GM21786 (cell line): ENCODE results near the gene LRRC8A.
A peak's percentile ranks its signal among the peaks of the same experiment; 100 is the strongest.
"Not testable (repeated sequence)": the region's sequence is repeated elsewhere in the genome, so short reads cannot be mapped to it uniquely, and the experiment has no call there.

Source experiments
- ATAC-seq: cut with Tn5 transposase; IDR thresholded peaks from one replicate; pipeline ENCODE4 v1.9.1; 2021; ENCODE audit not compliant: unreplicated experiment

LRRC8A gene

DNA sequence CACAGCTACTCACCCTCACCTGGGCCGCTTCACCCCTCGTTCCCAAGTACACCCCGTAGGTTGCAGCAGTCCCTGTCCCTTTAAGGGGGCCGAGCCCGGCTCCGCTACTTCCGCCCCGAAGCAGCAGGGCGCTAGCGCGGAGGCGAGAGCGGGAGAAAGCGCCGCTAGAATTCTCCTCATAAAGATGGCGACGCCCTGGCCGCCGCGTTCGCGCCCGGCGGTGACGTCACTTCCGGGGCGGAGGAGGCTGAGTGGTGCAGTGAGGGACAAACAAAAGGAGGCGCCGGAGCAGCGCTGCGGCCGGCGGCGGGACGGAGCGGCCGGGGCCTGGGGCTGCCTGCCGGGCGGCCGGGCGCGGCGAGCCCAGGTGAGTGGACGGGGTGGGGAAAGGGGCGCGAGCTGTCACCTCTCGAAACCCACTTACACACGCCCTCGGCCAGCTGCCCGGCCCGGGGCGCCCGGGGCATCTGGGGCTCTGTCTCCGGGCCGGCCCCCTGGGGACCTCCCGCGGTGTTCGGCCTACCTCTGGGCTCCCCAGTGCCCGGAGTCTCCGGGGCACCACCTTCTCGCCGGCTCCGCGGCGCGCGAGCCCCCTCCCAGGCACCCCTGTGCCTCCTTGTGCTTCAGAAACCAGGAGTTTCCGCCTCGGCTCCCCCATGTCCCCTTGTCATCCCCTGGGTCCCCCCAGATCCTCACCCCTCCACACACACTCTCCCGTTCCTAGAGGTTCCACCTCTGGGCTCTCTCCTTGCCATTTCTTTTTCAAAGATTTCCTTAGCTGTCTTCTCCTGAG is at the start of gene LRRC8A, which contains the start of gene KYAT1:
TSS of gene LRRC8A (plus strand) at position 250 of the 793 bp plus-strand sequence. CDS start 25,032 bp downstream, outside the sequence.
TSS of gene KYAT1 (minus strand) at position 67 of the 793 bp plus-strand sequence. CDS start 36,545 bp downstream, outside the sequence.
- peak; percentile 78 for ATAC-seq

DNA sequence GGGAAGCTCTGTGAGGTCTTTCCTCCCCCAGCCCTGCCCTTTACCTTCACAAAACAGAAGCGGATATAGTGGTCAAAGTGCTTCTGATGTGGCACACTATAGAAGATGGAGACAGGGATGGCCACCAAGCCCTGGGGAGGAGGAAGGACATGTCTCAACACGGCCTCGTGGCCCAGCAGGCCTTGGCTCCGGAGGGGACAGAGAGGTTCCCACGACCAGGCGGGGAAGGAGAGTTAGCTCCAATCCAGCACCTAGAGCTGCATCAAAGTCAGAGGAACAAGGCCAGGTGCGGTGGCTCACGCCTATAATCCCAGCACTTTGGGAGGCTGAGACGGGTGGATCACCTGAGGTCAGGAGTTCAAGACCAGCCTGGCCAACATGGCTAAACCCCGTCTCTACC is 48.2 kb upstream of the LRRC8A start:
- no peak for ATAC-seq

DNA sequence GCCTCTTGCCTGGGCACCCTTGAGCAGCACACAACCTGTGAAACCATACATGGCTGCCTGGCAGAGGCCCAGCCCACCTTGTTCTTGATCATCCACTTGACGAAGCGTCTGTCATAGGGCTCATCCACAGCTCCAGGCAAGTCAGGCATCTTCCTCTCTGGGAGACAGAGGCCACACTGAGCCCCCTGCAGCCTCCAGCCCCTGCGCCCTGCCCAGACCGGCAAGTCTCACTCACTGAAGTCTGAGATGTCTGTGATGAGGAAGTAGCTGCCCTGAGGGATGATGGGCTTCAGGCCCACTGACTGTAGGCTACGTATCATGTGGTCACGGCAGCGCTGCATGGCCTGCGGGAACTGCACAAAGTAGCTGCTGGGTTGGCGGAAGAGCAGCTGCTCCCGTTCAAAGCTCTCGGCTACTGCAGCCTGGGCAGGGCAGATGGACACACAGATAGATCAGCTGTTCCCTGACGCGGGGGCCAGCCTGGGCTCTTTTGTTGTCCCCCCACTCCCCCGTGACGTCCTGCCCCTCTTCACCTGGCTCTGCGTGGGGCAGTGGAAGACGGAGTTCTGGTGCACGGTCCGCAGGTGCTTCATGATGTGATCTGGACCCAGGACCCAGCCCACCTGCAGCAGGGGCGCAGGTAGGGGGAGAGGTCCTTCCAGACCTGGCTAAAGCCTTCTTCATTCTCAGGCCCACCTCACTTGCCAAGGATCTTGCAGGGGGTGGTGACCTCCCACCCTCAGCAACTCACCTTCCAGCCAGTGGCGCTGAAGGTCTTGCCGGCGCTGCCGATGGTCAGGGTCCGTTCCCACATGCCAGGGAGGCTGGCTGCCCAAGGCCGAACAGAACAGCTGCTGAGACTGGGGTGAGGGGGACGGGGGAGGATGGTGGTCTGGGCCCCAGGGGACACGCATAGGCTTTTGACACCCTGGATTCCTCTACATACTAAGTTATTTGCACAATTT is 46.4 kb upstream of the LRRC8A start:
- no peak for ATAC-seq

DNA sequence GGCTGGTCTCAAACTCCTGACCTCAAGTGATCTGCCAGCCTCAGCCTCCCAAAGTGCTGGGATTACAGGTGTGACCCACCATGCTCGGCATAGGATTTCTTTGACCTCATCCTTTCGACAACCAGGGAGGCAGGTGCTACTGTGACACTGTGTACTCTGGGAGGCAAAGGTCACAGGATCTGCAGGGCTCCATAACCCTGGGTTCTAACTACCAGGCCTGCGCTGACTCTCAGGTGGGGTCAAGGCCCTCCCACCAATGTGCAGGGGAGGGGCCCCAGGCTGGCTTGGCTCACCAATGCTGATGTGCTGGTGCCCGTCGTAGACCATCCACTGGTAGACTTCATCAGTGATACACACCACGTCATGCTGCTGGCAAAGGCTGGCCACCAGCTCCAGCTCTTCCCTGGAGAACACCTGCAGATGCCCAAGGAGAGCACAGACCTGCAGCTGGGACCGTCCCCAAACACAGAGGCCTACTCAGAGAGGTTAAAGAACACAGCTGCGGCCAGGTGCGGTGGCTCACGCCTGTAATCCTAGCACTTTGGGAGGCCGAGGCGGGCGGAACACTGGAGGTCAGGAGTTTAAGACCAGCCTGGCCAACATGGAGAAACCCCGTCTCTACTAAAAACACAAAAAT is 45.3 kb upstream of the LRRC8A start:
- no peak for ATAC-seq

DNA sequence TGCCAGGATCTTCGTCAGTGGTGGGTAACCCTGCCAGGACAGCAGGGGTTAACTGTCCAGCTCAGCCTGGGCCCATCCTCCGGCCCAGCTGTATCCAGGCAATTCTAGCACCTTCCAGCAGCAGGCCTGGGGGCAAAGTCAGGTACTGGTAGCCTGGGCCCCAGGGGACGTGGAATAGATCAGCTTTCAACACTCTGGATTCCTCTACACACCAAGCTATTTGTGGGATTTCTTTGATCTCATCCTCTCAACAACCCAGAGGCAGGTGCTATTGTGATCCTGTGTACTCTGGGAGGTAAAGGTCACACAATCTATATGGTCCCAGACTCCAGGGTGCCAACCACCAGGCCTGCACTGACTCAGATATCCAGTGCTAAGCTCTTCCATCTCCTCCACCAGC is 43.6 kb upstream of the LRRC8A start:
- ATAC-seq: no peak

DNA sequence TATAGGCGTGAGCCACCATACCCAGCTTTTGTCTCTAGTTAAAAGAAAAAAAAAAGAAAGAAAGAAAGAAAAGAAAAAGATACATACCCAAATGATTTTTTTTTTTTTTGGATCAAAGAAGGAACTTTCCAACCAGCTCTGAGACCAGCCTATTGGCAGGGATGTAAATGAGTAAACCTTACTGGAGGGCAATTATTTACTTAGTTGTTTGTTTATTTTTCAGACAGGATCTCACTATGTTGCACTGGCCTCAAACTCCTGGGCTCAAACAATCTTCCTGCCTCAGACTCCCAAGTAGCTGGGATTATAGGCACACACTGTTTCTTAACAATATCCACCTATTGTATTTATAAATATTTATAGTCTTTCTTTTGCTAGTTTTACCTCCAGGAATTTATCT is 41.4 kb upstream of the LRRC8A start:
- ATAC-seq: no peak

DNA sequence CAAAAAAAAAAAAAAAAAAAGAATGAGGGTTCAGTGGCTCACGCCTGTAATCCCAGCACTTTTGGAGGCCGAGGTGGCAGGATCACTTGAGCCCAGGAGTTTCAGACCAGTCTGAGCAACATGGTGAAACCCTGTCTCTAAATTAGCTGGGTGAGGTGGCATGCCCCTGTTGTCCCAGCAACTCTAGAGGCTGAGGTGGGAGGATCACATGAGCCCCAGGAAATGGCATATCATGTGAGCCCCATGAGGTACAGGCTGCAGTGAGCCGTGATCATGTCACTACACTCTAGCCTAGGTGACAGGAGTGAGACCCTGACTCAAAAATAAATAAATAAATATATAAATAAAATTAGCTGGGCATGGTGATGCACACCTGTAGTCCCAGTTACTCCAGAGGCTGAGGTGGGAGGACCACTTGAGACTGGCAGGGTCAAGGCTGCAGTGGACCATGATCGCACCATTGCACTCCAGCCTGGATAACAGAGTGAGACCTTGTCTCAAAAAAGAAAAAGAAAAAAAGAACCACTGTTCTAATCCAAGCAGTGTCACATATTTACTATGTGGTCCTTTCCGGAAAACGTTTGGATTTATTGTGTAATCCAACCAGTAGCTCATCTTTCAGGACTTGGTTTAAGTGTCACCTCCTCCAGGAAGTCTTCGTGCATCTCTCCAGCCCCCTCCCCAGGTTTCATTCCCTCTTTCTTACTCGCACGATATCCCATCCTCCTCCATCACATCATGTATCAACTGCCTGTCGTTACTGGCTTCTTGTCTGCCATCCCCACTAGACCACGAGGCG is 40.0 kb upstream of the LRRC8A start:
- ATAC-seq: no peak

DNA sequence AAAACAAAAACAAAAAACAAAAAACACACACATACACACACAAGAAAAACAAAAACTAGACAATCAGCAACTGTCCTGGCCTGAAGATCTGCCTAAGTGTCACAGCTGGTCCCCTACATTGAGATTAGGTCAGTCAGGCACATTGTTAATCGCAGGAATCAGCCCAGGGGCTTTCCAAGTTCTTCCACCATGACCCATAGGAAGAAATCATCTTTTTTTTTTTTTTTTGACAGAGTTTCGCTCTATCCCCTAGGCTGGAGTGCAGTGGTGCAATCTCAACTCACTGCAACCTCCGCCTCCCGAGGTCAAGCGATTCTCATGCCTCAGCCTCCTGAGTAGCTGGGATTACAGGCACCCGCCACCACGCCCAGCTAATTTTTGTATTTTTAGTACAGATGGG is 38.8 kb upstream of the LRRC8A start:
- not testable (repeated sequence) for ATAC-seq

DNA sequence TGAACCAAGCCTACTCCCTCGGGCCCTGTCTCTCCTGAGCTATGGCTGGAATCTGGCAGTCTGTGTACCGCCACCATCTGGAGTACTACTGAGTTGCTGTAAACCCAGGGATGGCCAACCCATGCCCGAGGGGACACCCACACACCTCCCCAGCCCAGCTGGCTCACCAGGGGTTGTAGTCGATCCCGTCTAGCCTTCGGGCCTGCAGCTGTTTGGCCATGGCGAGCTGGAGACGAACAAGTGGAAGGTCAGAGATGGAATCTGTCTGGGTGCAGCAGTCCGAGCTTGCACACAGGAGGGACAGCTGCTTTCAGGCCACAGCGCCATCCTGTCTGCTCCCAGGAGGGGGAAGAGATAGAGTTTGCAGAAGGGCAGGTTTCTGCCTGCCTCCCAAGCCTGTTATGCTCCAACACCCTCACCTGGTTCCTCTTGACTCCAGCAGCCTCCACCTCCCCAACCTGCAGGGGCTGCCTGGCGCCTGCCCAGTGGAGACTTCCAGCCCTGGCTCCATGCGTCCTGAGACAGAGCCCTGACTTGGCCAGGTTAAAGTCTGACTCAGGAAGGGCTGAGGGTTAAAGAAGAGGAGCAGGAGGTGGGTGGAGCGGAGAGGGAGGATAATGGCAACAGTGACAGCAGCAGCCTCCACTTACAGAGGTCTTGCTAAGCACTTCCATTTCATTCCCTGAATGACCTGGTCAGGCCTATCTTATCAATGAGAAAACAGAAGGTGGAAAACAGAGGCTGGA is 36.6 kb upstream of the LRRC8A start:
- ATAC-seq: no peak

DNA sequence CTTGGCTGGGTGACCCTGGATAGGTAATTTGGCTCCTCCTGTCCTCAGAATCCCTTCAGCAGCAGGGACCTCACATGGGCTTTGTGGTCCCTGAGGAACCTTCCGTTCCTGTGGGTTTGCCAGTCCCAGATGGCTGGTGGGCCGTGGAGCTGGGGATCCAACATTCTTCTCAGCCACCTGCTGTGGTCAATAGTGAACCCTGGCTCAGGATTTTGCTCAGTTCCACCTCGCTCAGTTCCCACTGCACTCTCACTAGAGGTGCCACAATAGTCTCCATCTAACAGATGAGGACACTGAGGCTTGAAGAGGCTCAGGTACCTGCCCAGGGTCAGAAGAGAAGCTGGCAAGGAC is 35.3 kb upstream of the LRRC8A start:
- no peak for ATAC-seq

DNA sequence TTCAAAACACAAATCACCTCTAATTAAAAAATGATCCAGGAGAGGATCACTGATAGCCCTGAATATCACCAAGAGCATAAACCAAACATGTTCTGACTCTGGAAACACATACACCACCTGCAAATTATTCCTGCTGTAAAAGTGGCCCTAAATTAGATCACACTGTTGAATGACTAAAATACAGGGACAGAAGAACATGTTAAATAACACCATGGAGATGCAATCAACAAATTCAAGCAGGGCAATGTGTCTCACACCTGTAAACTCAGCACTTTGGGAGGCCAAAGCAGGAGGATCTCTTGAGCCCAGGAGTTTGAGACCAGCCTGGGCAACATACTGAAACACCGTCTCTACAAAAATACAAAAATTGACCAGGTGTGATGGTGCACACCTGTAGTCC is 34.1 kb upstream of the LRRC8A start:
- no peak for ATAC-seq

DNA sequence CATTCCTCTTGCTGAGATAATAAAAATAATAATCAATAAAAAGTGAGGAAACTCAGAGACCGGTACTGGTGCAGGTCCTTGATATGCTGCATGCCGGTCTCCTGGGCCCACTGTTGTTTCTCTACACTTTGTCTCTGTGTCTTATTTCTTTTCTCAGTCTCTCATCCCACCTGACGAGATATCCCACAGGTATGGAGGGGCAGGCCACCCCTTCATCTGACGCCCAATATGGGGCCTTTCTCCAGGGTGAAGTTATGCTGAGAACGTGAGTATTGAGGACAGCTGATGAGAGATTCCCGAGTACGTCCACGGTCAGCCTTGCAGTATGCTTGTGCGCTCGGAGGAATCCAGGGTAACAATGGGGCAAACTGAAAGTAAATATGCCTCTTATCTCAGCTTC is 30.9 kb upstream of the LRRC8A start:
- not testable (repeated sequence) for ATAC-seq

DNA sequence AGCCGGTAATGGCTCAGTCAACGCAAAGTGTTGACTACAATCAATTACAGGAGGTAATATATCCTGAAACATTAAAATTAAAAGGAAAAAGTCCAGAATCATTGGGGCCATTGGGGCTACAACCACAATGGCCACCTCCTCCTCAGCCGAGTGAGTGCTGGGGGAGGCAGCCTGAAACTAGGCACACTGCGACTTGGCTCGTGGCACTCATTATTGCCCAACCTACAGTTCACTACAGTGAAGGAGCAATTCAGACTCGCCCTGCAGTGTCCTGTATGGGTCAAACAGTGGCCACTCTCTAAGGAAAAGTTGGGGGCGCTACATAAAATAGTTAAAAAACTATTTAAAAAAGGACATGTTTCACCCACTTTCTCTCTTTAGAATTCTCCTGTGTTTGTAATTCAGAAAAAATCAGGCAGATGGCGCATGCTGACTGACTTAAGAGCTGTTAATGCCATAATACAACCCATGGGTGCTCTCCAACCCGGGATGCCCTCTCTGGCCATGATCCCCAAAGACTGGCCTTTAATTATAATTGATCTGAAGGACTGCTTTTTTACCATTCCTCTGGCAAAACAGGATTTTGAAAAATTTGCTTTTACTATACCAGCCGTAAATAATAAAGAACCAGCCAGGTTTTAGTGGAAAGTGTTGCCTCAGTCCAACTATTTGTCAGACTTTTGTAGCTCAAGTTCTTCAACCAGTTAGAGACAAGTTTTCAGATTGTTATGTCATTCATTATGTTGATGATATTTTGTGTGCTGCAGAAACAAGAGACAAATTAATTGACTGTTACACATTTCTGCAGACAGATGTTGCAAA is 29.9 kb upstream of the LRRC8A start:
- ATAC-seq: not testable (repeated sequence)

DNA sequence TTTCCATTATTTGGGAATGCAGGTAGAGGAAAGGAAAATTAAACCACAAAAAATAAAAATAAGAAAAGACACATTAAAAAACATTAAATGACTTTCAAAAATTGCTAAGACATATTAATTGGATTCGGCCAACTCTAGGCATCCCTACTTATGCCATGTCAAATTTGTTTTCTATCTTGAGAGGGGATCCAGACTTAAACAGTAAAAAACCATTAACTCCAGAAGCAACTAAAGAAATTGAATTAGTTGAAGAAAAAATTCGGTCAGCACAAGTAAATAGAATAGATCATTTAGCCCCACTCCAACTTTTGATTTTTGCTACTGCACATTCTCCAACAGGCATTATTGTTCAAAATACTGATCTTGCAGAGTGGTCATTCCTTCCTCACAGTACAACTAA is 29.3 kb upstream of the LRRC8A start:
- not testable (repeated sequence) for ATAC-seq

DNA sequence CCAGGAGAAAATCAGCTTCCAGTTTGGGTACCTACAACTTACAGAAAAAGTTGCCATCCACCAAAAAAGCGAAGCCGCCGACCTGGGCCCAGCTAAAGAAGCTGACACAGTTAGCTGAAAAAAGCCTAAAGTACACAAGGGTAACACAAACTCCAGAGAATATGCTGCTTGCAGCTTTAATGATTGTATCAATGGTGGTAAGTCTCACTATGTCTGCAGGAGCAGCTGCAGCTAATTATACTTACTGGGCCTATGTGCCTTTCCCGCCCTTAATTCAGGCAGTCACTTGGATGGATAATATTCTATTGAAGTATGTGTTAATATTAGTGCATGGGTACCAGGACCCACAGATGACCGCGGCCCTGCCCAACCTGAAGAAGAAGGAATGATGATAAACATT is 27.5 kb upstream of the LRRC8A start:
- not testable (repeated sequence) for ATAC-seq

DNA sequence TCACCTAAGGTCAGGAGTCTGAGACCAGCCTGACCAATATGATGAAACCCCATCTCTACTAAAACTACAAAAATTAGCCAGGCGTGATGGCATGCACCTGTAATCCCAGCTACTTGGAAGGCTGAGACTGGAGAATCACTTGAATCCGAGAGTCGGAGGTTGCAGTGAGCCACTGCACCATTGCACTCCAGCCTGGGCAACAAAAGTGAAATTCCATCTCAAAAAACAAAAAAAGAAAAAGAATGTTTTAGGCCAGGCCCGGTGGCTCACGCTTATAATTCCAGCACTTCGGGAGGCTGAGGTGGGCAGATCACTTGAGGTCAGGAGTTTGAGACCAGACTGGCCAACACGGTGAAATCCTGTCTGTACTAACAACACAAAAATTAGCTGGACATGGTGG is 23.5 kb upstream of the LRRC8A start:
- not testable (repeated sequence) for ATAC-seq

DNA sequence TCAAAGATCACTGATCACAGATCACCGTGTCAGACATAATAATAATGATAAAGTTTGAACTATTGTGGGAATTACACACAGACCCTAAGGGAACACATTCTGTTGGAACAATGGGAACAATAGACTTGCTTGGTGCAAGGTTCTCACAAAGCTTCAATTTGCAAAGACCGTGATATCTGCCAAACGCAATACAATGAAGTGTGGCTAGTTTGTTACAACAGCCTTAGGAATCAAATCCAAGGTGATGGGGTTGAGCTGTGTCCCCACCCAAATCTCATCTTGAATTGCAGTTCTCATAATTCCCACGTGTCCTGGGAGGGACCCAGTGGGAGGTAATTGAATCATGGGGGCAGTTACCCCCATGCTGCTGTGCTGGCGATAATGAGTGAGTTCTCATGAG is 21.0 kb upstream of the LRRC8A start:
- ATAC-seq: no peak

DNA sequence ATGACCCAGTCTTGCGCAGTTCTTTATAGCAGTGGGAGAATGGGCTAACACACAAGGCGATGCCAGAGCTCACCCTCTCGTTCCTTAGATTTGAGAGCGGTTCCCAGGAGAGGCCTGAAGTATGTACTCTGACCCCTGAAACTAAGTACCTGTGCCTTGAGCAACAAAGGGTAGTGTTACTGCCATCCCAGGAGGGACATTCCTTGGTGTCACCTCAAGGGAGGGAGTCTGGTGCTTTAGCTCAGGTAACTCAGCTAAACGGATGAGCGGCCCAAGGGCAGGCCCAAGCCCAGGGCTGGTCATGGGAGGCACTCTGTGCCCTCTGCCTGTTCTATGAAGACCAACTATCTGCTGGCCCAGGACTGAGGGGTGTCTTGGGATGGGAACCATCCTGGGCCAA is 20.4 kb upstream of the LRRC8A start:
- ATAC-seq: no peak

DNA sequence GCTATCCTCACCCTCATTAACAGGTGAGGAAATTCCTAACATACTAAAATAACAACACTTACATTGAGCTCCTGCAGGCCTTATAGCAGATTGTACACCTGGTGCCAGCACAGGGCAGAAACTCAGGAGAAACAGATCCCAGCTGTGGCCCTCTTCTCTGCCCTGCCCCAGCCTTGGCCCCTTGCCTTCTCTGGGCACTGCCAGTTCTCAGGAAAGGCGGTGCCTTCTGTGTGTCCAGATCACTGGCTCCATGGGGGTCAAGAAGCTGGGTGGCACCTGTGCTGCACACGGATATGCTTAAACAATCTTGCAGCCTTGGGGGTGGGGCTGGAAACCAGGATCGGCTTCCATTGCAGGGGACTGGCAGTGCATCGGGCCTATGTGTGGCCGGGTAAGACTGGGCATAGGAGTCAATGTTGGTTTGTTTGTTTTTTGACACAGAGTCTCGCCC is 19.5 kb upstream of the LRRC8A start:
- ATAC-seq: no peak
